ENCODE results near the gene BCAP29.
"Not testable (repeated sequence)": the region's sequence is repeated elsewhere in the genome, so short reads cannot be mapped to it uniquely, and the experiment has no call there.

BCAP29 gene

DNA sequence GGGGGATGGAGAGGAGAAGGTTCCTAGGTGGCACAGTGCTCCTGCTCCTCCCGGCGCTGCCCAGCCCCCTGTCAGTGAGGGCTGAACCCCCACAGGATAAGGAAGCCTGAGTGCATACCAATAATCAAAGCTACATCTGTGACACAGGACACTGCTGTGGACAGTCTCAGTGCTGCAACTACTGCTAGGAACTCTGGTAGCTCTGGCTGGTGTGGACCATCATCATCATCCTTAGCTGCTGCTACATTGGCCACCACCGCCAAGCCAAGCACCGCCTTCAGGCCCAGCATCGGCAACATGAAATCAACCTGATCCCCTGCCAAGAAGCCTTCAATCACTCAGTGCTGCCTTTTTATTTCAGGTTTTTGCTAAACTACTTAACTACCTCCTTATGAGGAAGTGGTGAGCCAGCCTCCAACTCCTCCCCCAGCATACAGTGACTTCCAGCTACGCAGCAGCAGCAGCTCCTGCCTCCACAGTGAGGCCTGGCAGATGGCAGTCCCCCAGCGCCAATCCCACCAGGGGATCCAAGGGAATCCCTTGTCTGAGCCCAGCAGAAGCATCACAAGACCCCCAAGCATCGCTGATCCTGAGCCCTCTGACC lies 48.5 kb downstream of the BCAP29 start:
- no peak for DNase-seq

DNA sequence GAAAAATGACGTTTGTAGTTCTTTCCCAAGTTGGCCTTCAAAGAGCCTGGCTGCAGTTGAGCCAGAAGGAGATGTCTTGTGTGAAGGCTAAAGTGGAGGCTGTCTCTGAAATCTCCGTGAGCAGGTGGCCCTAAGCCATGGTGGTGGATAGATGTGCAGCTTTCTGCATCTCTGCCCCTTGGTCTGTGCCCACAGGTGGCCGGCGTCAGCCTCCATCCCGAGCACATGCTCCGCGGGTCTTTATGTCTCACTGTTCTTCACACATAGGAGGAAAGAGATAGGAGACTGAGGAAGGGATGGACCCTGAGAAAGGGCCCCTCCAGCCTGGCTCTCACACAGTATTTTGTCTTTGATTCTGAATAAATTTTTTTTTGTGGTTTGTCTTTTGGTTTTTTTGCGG lies 50.3 kb downstream of the BCAP29 start:
- DNase-seq: no peak

DNA sequence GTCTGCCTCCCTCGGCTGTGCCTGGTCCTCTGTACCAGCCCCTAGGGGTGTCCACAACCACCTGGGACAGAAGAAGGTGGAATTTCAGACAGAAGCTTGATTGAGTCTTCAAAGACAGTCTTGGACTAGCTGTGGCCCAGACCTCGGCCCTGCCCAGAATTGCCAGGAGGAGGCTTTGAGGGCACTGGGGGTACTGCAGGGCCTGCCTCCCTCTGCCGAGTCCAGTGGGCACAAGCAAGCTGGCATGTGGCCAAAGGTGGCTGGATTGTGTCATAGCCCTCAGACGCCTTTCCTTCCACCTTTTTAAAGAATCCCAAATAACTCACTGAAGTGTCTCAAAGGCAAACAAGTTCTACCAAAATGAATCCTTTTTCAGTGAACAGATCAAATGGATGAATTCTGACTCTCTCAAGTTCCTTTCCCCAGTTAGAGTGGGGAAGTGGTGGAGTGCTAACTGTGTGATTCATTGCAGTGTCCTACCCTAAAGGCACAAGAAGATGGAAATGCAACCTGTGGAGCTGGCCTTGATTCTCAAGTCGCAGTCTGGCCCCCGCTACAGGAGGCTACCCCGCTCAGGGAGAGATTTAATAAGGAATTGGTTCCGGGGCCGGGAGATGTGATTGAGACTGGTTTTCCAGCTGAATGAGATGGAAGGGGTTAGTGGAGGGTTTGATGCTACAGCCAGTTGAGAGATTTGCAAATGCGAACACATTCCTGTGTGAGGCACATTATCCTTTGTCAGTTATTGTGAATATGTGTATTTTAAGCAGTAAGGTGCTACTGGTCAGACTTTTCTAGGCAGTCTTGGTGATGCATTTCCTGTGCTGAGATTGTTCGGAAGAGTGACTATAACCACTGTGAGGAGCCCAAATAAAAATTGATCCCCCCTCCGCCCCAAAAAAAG lies 51.8 kb downstream of the BCAP29 start:
- no peak for DNase-seq

DNA sequence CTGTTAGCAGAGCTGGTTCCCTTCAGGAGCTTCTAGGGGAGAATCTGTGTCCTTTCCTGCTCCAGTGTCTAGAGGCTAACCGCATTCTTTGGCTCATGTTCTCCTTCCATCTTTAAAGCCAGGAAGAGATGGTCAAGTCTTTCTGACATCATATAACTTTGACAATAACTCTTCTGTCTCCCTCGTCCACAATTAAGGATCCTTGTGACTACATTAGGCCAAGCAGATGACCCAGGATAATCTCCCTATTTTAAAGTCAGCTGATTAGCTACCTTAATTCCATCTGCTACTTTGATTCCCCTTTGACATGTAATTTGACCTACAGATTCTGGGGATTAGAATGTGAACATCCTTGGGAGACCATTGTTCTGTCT lies 52.4 kb downstream of the BCAP29 start:
- DNase-seq: no peak

DNA sequence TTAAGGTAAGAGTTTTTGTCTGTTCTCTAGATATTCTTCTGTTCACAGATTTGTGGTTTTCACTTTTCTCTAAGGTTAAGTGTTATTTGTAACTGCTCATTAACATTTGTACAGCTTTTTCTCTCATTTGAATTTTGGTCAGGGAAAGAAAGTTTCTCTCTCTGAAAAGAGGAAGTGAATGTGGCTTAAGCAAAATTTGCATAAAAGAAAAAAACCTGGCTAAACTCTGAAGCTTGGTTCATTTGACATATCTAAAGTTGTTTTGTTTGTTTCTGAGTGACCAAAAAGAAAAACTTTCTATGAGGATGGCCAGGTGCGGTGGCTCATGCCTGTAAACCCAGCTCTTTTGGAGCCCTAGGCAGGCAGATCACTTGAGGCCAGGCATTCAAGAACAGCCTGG lies 58.5 kb downstream of the BCAP29 start:
- no peak for DNase-seq

DNA sequence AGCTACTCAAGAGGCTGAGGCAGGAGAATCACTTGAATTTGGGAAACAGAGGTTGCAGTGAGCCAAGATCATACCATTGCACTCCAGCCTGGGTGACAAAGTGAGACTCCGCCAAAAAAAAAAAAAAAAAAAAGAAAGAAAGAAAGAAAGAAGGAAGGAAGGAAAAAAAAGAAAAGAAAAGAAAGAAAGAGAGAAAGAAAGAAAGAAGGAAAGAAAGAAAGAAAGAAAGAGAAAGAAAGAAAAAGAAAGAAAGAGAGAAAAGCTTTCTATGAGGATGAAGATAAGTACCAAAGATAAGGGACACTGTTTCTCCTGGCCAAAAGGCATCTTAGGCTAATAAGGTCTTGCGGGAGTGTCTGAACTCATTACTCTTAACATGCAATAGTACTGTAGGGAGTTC lies 59.0 kb downstream of the BCAP29 start:
- not testable (repeated sequence) for DNase-seq

DNA sequence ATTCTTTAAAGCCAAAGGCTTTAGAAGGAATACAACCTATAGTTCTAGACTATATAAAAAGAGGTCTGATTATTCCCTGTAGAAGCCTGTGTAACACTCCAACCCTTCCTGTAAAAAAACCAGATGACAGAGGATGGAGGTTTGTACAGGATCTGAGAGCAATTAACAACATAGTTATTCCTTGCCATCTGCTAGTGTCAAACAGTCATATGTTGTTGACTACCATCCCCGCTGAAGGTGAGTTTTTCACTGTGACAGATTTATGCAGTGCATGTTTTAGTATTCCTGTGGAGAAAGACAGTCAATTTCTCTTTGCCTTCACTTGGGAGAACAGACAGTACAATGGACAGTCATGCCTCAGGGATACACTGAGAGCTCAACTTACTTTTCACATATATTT lies 61.6 kb downstream of the BCAP29 start:
- no peak for DNase-seq

DNA sequence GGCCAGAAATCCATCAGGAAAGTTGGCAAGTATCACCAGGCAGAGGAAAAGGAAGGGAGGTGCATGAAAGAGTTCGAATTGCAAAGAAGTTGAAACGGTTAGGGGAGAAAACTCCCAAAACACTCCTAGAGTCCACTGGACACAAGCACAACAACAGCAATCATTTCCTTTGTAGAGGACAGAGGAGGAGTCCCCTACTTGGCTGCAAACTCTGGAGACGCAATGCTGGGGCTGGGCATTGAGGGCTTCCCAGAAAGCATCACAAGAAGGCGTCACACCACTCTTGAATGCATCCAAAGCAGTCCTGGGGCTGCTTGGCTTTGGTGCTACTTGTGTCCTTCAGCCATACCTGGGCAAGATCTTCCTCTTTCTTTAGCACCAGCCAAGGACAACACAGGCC lies 62.5 kb downstream of the BCAP29 start:
- no peak for DNase-seq

DNA sequence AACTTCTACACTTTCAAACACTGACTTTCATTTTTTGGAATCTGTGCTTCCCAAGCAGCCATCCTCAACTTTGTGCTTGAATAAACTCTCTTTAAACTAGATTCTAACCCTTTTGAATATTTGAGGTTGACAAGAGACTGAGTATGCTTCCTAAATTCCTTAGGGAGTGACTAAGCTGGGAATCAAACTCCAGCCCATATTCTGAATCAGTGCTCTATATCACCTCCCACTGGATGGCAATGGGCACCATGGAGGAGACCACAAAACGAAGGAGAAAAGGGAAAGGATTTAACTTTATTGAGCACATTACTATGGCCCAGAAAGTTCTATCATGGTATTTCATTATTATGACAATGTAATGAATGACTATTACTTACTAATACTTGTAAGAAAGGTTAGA lies 63.4 kb downstream of the BCAP29 start:
- DNase-seq: no peak

DNA sequence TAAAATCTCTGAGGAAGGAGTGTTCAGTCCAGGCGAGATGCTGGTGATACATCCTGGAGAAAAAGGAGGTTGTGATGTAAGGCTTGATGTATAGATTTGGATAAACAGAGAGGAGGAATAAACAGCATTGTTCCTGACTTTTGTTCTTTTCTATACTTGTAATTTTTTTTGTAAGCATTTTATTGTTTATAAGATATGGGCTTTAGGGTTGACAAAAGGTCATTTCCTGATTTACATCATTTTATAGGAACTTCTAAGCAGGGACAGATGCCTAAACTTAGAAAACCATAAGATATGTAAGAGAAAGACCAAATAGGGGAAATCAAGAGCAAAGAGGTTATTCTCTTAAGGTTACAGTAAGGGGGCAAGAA lies 63.9 kb downstream of the BCAP29 start:
- no peak for DNase-seq

DNA sequence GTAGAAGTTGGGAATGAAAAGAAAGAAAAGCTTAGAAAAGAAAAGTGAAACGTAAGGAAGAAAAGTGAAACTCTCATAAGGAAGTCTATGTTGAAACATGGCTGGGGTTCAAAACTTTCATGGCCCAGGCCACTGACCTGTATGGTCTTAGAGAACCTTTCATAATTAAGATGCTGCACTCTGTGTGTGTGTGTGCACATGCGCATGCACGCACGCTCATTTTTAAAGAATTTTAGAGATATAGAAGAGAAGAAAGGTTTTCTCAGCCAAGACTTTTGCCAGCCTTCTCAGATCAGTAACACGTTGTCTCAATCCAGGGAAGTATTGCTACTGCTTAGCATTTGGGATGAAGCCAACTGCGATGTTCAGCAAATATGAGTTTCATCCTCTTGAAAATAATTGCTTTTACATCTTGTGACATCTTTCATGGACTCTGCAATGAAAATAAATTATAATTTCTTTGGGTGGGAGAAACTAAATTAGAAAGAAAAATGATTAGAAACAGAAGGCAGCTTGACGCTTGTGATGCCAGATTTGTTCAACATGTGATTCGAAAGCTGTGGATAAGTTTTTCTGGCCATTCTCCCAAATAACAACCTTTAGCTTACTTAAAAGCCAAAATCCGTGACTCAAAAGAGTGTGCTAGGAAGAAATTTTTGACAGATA lies 64.4 kb downstream of the BCAP29 start:
- no peak for DNase-seq

DNA sequence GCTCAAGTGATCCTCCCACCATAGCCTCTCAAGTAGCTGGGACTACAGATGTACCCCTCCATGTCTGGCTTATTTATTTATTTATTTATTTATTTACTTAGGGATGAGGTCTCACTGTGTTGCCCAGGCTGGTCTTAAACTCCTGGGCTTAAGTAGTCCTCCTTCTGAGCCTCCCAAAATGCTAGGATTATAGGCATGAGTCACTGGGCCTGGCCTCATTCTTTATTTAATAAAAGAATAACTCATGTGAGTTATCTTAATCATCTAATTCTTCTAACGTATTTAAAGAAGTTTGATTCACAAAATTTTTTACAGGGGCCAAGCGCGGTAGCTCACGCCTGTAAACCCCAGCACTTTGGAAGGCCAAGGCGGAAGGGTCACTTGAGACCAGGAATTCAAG lies 72.6 kb downstream of the BCAP29 start:
- no peak for DNase-seq

DNA sequence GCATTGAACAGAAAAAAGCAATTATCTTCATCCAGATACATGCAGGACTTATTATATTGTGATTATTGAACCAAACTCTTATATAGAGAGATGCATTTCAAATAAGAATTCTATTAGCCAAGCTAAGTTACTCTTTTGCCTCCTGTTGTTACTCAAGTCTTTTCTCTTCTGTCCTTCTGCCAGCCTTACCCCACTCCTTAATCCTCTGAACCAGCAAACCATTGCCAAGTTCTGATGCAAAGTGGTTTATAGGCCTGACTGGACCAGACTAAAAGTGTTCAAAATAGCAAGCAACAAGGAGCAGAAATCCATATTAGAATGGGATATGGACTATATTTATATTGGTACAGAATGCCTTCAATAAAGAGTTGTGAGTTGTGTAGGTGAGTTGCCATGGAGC lies 78.4 kb downstream of the BCAP29 start:
- no peak for DNase-seq

DNA sequence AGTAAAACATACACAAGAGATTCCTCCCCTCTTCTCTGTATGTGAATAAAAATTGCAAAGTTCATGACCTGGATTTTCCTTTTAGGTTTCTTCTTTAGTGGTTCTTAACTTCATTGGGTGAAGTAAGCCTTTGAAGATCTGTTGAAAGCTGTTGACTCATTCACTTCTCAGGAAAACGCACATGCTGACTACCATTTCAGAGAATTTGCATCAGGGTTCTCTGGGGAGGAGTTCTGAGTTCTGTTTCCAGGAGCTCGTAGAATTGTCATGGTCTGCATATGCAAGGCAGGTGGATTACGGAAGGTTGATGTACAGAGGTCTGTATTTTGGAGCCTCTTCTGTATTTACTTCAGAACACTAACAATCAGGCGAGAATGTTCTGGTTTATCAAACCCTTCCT lies 79.6 kb downstream of the BCAP29 start:
- no peak for DNase-seq

DNA sequence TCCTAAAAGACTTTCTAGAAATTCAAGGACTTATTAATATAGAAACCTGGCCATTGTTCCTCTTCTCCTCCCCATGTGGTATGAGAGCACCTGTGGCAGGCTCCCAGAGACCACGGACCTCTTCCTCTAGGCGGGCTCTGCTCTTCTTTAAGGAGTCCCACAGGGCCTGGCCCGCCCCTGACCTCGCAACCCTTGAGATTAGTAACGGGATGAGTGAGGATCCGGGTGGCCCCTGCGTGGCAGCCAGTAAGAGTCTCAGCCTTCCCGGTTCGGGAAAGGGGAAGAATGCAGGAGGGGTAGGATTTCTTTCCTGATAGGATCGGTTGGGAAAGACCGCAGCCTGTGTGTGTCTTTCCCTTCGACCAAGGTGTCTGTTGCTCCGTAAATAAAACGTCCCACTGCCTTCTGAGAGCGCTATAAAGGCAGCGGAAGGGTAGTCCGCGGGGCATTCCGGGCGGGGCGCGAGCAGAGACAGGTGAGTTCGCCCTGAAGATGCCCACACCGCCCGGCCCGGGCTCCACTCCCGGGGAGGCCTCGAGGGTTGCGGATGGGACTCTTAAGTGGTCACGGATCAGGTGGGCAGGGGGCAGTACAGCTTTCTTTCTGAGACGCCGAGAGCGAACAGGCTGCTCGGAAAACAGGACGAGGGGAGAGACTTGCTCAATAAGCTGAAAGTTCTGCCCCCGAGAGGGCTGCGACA lies 80.5 kb downstream of the BCAP29 start, which contains the start of gene SLC26A4:
TSS of gene SLC26A4 (plus strand) at position 448 of the 700 bp plus-strand sequence. CDS start 814 bp downstream, outside the sequence.
- DNase-seq: no peak

DNA sequence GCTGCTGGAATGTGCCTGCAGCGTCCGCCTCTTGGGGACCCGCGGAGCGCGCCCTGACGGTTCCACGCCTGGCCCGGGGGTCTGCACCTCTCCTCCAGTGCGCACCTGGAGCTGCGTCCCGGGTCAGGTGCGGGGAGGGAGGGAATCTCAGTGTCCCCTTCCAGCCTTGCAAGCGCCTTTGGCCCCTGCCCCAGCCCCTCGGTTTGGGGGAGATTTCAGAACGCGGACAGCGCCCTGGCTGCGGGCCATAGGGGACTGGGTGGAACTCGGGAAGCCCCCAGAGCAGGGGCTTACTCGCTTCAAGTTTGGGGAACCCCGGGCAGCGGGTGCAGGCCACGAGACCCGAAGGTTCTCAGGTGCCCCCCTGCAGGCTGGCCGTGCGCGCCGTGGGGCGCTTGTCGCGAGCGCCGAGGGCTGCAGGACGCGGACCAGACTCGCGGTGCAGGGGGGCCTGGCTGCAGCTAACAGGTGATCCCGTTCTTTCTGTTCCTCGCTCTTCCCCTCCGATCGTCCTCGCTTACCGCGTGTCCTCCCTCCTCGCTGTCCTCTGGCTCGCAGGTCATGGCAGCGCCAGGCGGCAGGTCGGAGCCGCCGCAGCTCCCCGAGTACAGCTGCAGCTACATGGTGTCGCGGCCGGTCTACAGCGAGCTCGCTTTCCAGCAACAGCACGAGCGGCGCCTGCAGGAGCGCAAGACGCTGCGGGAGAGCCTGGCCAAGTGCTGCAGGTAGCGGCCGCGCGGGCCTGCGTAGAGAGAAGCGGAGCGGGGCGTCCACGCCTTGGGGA lies 81.2 kb downstream of the BCAP29 start:
- DNase-seq: peak in 1 of 4 experiments; percentile 18

DNA sequence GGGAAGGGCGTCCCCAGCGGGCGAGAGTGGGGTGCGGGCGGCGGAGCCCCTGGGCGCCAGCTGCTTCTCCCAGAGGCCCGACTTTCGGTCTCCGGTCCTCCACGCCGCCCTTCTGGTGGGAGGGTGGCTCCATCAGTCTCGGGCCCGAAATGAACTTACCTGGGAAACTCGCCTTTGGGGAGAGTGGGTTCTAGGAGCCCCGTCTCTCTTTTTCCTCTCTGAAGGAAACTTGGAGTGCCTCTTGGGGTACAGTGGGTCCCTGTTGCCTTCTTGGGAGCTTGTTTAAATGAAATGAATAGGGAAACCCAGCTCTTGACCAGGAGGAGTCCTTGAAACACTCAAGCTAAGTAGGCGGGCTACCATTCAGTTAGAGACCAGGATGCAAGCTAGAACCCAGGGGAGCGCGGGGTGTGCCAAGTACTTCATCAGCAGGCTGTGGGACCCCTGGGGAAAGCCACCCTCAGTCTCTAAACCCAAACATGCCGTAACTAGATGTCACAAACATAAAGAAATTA lies 81.9 kb downstream of the BCAP29 start:
- DNase-seq: no peak

DNA sequence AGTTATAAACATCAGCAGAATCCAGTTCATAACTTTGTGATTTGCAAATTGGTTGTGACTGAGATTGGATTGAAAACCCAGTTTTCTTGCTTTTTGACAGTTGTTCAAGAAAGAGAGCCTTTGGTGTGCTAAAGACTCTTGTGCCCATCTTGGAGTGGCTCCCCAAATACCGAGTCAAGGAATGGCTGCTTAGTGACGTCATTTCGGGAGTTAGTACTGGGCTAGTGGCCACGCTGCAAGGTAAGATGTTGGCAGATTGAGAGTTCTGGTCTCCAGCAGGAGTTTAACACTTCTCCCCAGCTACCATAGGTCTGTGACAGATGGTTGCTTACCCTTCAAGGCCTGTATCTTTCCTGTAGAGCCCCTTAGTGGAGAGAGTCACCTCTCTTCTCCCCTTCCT lies 83.2 kb downstream of the BCAP29 start:
- no peak for DNase-seq

DNA sequence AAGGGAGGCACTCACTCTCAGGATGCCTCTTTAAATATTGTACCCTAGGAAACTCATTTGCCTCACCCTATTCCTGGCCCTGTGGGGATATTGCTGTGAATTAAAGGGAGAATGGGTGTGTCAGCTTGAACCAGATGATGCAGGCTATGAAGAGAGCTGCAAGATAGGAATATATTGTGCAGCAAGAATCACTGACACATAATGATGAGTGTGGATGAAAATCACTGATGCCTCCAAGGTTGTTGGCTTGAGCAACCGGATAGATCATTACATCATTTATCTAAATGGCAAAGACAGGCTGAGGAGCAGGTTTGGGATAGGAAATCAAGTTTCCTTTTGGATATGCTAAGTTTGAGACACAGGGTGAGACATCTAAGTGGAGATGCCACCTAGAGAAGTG lies 86.7 kb downstream of the BCAP29 start:
- no peak for DNase-seq

DNA sequence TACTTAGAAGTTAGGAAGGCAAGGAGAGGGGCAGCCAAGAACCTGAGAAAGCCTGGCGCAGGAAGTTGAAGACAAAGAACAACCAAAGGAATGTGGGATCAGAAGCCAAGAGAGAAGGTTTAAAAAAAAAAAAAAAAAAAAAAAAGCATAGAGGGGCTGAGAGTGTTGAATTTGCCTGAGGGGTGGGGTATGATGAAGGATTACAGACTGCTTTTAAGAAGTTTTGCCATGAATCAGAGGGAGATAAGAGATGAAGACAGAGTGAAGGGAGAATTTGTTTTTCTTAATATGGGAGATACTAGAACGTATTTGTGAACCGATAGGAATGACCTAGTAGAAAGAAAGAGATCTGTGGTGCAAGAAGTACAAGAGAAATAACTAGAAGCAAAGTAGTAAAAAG lies 87.3 kb downstream of the BCAP29 start:
- no peak for DNase-seq

DNA sequence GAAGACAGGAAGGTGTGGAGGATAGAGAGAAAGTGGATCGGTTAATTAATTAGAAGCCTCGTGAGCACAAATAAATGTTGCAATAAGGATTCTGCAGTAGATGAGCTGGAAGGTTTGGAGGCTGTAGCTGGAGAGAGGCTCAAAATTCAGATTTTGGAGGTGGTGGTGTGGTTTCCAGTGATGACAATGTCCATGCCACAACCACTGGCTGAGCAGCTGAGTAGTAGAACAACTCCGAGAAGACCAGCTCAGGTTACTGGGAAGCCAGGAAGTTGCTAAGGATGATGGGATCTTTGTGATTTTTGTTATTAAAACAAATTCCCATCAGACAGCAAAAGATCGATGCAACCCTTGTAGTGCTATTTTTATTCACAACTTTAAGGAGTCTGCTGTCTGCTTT lies 88.2 kb downstream of the BCAP29 start:
- DNase-seq: no peak

All from activated naive CD4-positive, alpha-beta T cell (primary cell).